HepG2 (cell line): ENCODE results near the gene CPSF7. TPM values are rescaled to one million over a fixed set of nuclear protein-coding genes. Genes with fewer than 3 reads are reported as not detected.
A peak's percentile ranks its signal among the peaks of the same experiment; 100 is the strongest.

ENCODE experiments used
- ARNT ChIP-seq: fragments of 450-650 bp; IDR thresholded peaks from 2 replicates; pipeline ENCODE4 v1.6.1; 2017
- GATAD1 ChIP-seq: IDR thresholded peaks from 2 replicates; pipeline ENCODE4 v1.6.1; 2016; ENCODE audit warnings: missing genetic modification reagents, missing compliant biosample characterization
- GRHL1 ChIP-seq: sonication (generic); formaldehyde crosslinking; conservative IDR thresholded peaks from 2 replicates; pipeline ENCODE4 v1.8.0; 2022; ENCODE audit warnings: missing genetic modification reagents
- HMG20B ChIP-seq: conservative IDR thresholded peaks from 2 replicates; pipeline ENCODE4 v1.6.1; 2016; ENCODE audit warnings: missing genetic modification reagents, missing compliant biosample characterization
- IRF1 ChIP-seq: sonication (generic); formaldehyde crosslinking; IDR thresholded peaks from 2 replicates; pipeline ENCODE4 v1.4.0; 2020; ENCODE audit warnings: low read depth, mild to moderate bottlenecking, missing genetic modification reagents
- KDM6A ChIP-seq: IDR thresholded peaks from 2 replicates; pipeline ENCODE4 v1.6.1; 2016; ENCODE audit warnings: low read depth
- MEIS2 ChIP-seq: sonication (generic); formaldehyde crosslinking; IDR thresholded peaks from 2 replicates; pipeline ENCODE4 v1.9.0; 2021; ENCODE audit warnings: mild to moderate bottlenecking, missing genetic modification reagents
- TEF ChIP-seq: sonication (generic); formaldehyde crosslinking; IDR thresholded peaks from 2 replicates; pipeline ENCODE4 v1.5.0; 2020; ENCODE audit warnings: missing genetic modification reagents
- ZBTB49 ChIP-seq: sonication (generic); formaldehyde crosslinking; IDR thresholded peaks from 2 replicates; pipeline ENCODE4 v1.4.0; 2020; ENCODE audit warnings: missing genetic modification reagents, borderline replicate concordance
- ZMYM4 ChIP-seq: sonication (generic); formaldehyde crosslinking; IDR thresholded peaks from 2 replicates; pipeline ENCODE4 v1.8.1; 2023; ENCODE audit warnings: mild to moderate bottlenecking, missing genetic modification reagents
- ZNF142 ChIP-seq: sonication (generic); formaldehyde crosslinking; IDR thresholded peaks from 2 replicates; pipeline ENCODE4 v1.4.0; 2020; ENCODE audit warnings: missing genetic modification reagents
- ZNF234 ChIP-seq: sonication (generic); formaldehyde crosslinking; conservative IDR thresholded peaks from 2 replicates; pipeline ENCODE4 v1.5.1; 2020; ENCODE audit warnings: mild to moderate bottlenecking, missing genetic modification reagents
- ZNF44 ChIP-seq: sonication (generic); formaldehyde crosslinking; IDR thresholded peaks from 2 replicates; pipeline ENCODE4 v1.5.1; 2020; ENCODE audit warnings: mild to moderate bottlenecking, missing genetic modification reagents
- ZNF547 ChIP-seq: sonication (generic); formaldehyde crosslinking; IDR thresholded peaks from 2 replicates; pipeline ENCODE4 v1.5.1; 2020; ENCODE audit warnings: mild to moderate bottlenecking, missing genetic modification reagents
- ZNF780A ChIP-seq: sonication (generic); formaldehyde crosslinking; IDR thresholded peaks from 2 replicates; pipeline ENCODE4 v1.8.0; 2022; ENCODE audit warnings: mild to moderate bottlenecking, missing genetic modification reagents, moderate library complexity
- polyA plus RNA-seq, 8 experiments: library from polyadenylated mRNA; depleted of rRNA in 3 of 8; stranded (reverse) in 7 of 8; unstranded in 1 of 8; fragments of >200 nt; fragmentation: Illumina TruSeq in 4 of 8; extraction: Trizol in 4 of 8; gene quantifications; 2 replicates each; pipeline versions ENCODE4 v1.2.1 to v1.2.3, GENCODE V29; 2011 to 2016; ENCODE audit warnings: low read depth in 4 of 8, missing spikeins in 1 of 8, mixed read lengths in 1 of 8; ENCODE audit not compliant: insufficient read depth in 1 of 8
- total RNA-seq, 5 experiments: library from RNA; depleted of rRNA; stranded (reverse); fragments of >200 nt; fragmentation: Illumina TruSeq; extraction: Trizol; gene quantifications; 2 replicates each; pipeline ENCODE4 v1.2.3, GENCODE V29; 2016; ENCODE audit warnings: low read depth in 1 of 5

The CPSF7 gene
- total and polyA plus RNA-seq, 2 of the 13 experiments (the other 11 are each of a cell fraction or from before 2014, with no cell fraction given) = 34.1 to 36.8 TPM

- TF ChIP-seq IRF1 = no peak
- TF ChIP-seq HMG20B (CRISPR knock-in tag) = no peak
- peak; percentile 88; the same call in 1 of the 2 replicates for TF ChIP-seq ZNF234
- TF ChIP-seq ZNF142 (CRISPR knock-in tag) = no peak
- TF ChIP-seq ZNF547 (CRISPR knock-in tag) = peak; percentile 96
- TF ChIP-seq GATAD1 = peak; percentile 93
- no peak for TF ChIP-seq ARNT
- TF ChIP-seq ZNF44 = no peak
- no peak for TF ChIP-seq GRHL1
- TF ChIP-seq ZBTB49 = no peak
- no peak; the same call in 1 of the 2 replicates for TF ChIP-seq MEIS2 (CRISPR knock-in tag)
- peak; percentile 57 for TF ChIP-seq ZMYM4 (CRISPR knock-in tag)
- TF ChIP-seq KDM6A (CRISPR knock-in tag) = no peak
- TF ChIP-seq TEF (CRISPR knock-in tag) = 0 out of 2 replicates have a peak, but pooled peaks have one; percentile 49
- peak; percentile 57; the same call in 1 of the 2 replicates for TF ChIP-seq ZNF780A
Measured at GRCh38 chr11:61429691-61430582, at the start of gene CPSF7, which contains the start of gene SDHAF2 (continued).
